Heart right ventricle (tissue), 16 donors: Measurements from ENCODE around the gene CXCL1. TPM values are rescaled to one million over a fixed set of nuclear protein-coding genes. Genes with fewer than 3 reads are reported as not detected.

Source experiments
- ATAC-seq, 8 donors: fragments of 200-7000 bp; cut with Tn5 transposase; one replicate each; pipeline ENCODE4 v1.9.1; 2020; ENCODE audit warnings: mild to moderate bottlenecking in 8 of 8, moderate library complexity in 8 of 8, moderate number of reproducible peaks in 1 of 8
- DNase-seq, 2 donors: peaks; one replicate each; pipeline ENCODE4 v3.0.0-alpha.2; 2020
- H3K27ac ChIP-seq, 10 donors: fragments of 200-600 bp; sonication (generic) in 2 of 10; one replicate each; pipeline versions ENCODE4 v1.5.0 to v1.8.0; 2020 to 2022; ENCODE audit warnings: mild to moderate bottlenecking in 3 of 10
- H3K27me3 ChIP-seq, 7 donors: fragments of 200-600 bp; one replicate each; pipeline ENCODE4 v1.8.0; 2021 to 2022; ENCODE audit warnings: mild to moderate bottlenecking in 2 of 7
- H3K36me3 ChIP-seq, 9 donors: fragments of 200-600 bp; sonication (generic) in 1 of 9; one replicate each; pipeline versions ENCODE4 v1.5.0 to v1.8.0; 2020 to 2022; ENCODE audit warnings: mild to moderate bottlenecking in 2 of 9
- H3K4me1 ChIP-seq, 9 donors: fragments of 200-600 bp; sonication (generic) in 1 of 9; one replicate each; pipeline versions ENCODE4 v1.5.0 to v1.8.0; 2020 to 2022; ENCODE audit warnings: mild to moderate bottlenecking in 4 of 9
- H3K4me3 ChIP-seq, 10 donors: fragments of 200-600 bp; sonication (generic) in 2 of 10; one replicate each; pipeline versions ENCODE4 v1.5.0 to v1.8.0; 2020 to 2022; ENCODE audit warnings: mild to moderate bottlenecking in 7 of 10, moderate library complexity in 2 of 10
- H3K9me3 ChIP-seq, 11 donors: fragments of 200-600 bp in 10 of 11; sonication (generic) in 2 of 11; one replicate each; pipeline versions ENCODE4 v1.5.0 to v1.8.0; 2013 to 2022; ENCODE audit warnings: mild to moderate bottlenecking in 2 of 11, control low read depth in 1 of 11, moderate library complexity in 1 of 11
- CTCF ChIP-seq, 9 donors: fragments of 200-600 bp; sonication (generic) in 2 of 9; IDR thresholded peaks; one replicate each; pipeline versions ENCODE4 v1.5.0 to v1.8.0; 2021 to 2022; ENCODE audit warnings: antibody characterized with exemption in 9 of 9, mild to moderate bottlenecking in 5 of 9, moderate library complexity in 1 of 9
- WGBS, 2 donors: extraction: QIAGEN DNeasy Blood & Tissue Kit; methylation state at CpG; one replicate each; pipeline ENCODE4 v1.1.7; 2013; ENCODE audit warnings: inconsistent platforms in 1 of 2; 5-methylcytosine and 5-hydroxymethylcytosine counted together
- intact Hi-C, 10 donors: fragments of 100-400 bp; cut with DNase I; formaldehyde crosslinking; loops; one replicate each; pipeline versions ENCODE4 v1.11.1 to v1.14.2; 2022
- polyA plus RNA-seq, 2 donors: library from polyadenylated mRNA; stranded (reverse); fragments of 200-250 nt; gene quantifications; one replicate each; pipeline ENCODE4 v1.2.3, GENCODE V29; 2013
- total RNA-seq, 10 donors: library from RNA; stranded (reverse); fragmentation: NEBNext Ultra II Directional in 3 of 10; extraction: Animal tissue kit (Norgen Biotek cat#: 25700) in 3 of 10; gene quantifications; one replicate each; pipeline versions ENCODE4 v1.2.1 to v1.2.4, GENCODE V29; 2021 to 2023
- donor health status: Arrhythmogenic right ventricular cardiomyopathy.
- donor health status: ischemic (EF 13 %, LVEDD 7.1; RV severe dilation, severe dysfunction).
- donor health status: healthy with polysubstance abuse.
- donor health status: DM: no; HTN: yes; CAD: no.
- donor health status: DM: no; HTN: no; CAD: no.
- donor health status: ischemic (EF 25% LVEDD 6.9; RV normal size, moderate dysfunction).
- donor health status: ischemic (EF 25% LVEDD 5.7; RV mildly dilated, moderate dysfunction).
- donor health status: healthy.
- donor health status: DM: yes; HTN: yes; CAD: no.
- donor health status: Ischemic cardiomyopathy.
- donor health status: ischemic (EF 35%, LVEDD 5.7; RV mildly dilated, moderate dysfunction).
- donor health status: nonischemic (EF 11% LVEDD 7.7; RV severe dilation, severe dysfunction).
- donor health status: DM: yes; HTN: yes; CAD: no.
- donor health status: PGD.
- donor health status: ischemic (EF 29% LVEDD 5.4; RV normal size, mild dysfunction).
- donor health status: nonischemic (EF 23%, LVEDD 6.1; RV moderate dilation, normal function).

The CXCL1 gene
- total and polyA plus RNA-seq, 12 donors, result 0.30 to 15.0 (median 1.5) TPM

- Histone ChIP-seq H3K27me3 (peaks cover 0 to 14% (median 5%) of the 10 kb centered on the region in 7 donors), H3K4me1 (peaks cover 0 to 31% (median 12%) of the 10 kb centered on the region in 9 donors), H3K27ac (peak overlapping the region in 1 of 10 donors; percentile 91), H3K4me3 (peak overlapping the region in 1 of 10 donors; percentile 65), H3K9me3 (no peaks in the 10 kb centered on the region), H3K36me3 (no peaks in the 10 kb centered on the region)
- ATAC-seq (no peak), DNase-seq (no peak)
- TF ChIP-seq CTCF (IDR thresholded peaks at IDR 0.05), result no peak
- WGBS, 2 donors, result 93 to 98% methylated on average over 1 of the region's 1 CpG
- intact Hi-C loops, result loop anchor here in 1 of 10 donors (5.0 kb wide), 1 partner anchor 167 kb away; the partner anchor contains the start of gene CXCL3
These were observed 1.6 kb downstream of the CXCL1 start for GRCh38 chr4:73870768-73871167.

DNA sequence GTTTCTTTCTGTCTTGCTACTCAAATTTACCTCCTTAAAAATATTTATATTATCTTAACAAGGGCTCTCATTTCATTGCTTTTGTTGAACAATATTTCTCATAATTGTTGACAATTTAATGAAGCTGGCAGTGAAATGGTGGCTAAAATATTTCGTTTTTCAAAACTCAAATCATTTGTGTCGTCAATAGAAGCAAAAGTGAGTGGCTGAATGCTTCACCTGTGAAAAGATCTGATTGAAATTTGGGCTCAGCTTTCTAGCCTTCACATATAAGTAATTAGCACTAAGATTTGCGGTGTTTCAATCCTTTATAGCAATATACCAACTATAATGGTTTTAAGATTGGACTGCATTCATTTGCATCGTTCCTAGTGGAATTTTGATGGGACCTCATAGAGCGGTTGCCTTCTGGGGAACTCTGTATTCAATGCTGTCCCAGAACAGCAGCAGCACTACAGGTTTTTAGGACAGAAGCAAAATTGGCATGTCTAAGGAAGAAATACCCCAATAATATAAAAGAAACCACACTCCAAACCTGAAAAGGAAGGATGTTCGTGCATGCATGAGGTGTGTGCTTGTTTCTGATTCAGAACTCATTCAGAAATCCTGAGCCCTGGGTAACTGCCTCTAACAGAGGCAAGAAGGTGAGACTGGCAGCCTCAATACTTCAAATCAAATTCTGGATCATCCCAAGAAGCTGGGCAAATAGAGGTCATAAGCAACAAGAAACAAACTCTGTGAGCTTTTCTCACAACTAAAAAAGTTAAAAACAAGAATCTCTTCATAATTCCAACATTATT lies 2.5 kb downstream of the CXCL1 start:
- intact Hi-C loops, result loop anchor here in 1 of 10 donors (5.0 kb wide), 1 partner anchor 166 kb away; the partner anchor contains the start of gene CXCL3
- no peak for TF ChIP-seq CTCF (IDR thresholded peaks at IDR 0.05)
- Histone ChIP-seq H3K27me3 (peaks cover 0 to 14% (median 5%) of the 10 kb centered on the region in 7 donors), H3K4me1 (peaks cover 0 to 30% (median 12%) of the 10 kb centered on the region in 9 donors), H3K4me3 (peak overlapping the region in 1 of 10 donors; percentile 65), H3K27ac (peak overlapping the region in 2 of 10 donors; percentile 24 to 91), H3K9me3 (no peaks in the 10 kb centered on the region), H3K36me3 (no peaks in the 10 kb centered on the region)
- DNase-seq (no peak), ATAC-seq (no peak)
- 91% methylated on average over 6 of the region's 6 CpGs for WGBS, 2 donors

DNA sequence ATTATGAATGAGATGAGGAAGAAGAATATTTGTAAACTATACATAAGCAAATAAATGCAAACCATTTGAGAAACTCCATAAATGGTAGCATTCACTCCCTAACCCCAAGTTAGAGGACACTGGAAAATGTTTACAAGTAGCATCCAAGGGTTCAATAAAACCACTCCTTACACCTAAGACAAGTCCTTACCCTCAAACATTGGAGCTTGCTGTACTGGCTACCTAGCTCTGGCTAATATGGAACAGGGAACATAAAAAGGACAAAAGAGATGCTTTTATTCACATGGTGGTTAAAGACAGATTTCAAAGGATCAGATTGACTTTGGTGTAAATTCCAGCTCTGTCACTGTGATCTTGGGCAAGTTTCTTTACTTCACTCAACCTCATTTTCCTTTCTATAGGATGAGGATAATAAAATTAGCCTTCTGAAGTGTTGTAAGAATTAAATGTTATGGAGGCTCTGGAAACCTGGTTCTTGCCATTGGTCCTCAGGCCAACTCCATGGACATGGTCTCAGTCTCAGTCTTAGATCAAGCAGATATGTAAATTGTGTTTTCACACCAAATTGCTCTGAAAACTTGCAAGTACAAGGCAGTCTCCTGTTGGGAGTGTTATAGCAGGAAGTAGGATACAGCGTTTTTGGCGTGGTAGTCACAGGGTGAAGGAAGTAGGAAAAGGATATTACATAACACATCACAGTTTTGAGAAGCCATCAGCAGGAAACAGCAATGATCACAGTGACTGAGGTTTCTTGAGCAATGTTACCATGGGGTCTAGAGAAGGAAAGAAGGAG lies 3.3 kb downstream of the CXCL1 start:
- peak in 7 of 8 donors; percentile 33 to 73 (median 65) for ATAC-seq
- intact Hi-C loops, result loop anchor here in 1 of 10 donors (5.0 kb wide), 1 partner anchor 165 kb away; the partner anchor contains the start of gene CXCL3

More for the DNA sequence above, 3.3 kb downstream of the CXCL1 start:
- no peak for DNase-seq
- WGBS, 2 donors, result 39 to 48% methylated on average over 2 of the region's 2 CpGs
- Histone ChIP-seq H3K27me3 (peaks cover 0 to 14% (median 5%) of the 10 kb centered on the region in 7 donors), H3K4me1 (peaks cover 0 to 30% (median 12%) of the 10 kb centered on the region in 9 donors), H3K4me3 (no peak overlapping the region), H3K27ac (peak overlapping the region in 3 of 10 donors; percentile 46 to 91 (median 63)), H3K9me3 (no peaks in the 10 kb centered on the region), H3K36me3 (no peaks in the 10 kb centered on the region)
- no peak for TF ChIP-seq CTCF (IDR thresholded peaks at IDR 0.05)
